Kasumi-1 (cell line): Measurements from ENCODE around the gene SLC48A1.
A peak's percentile ranks its signal among the peaks of the same experiment; 100 is the strongest.

Experiments
- DNase-seq, 2 experiments: peaks; one replicate each; lab custom pipeline; 2025; lab: John Stamatoyannopoulos, UW

SLC48A1 gene

GRCh38 chr12:47773062-47773857 lies at the start of gene SLC48A1:
SLC48A1 (plus strand) TSS chr12:47773238; CDS start chr12:47773305, 67 bp downstream.
- DNase-seq = no peak

GRCh38 chr12:47725091-47725772 lies 47.8 kb upstream of the SLC48A1 start, which contains the start of gene ENDOU:
ENDOU (minus strand) TSS chr12:47725490; CDS start chr12:47725413, 77 bp downstream.
- no peak for DNase-seq

GRCh38 chr12:47725893-47726292 lies 47.1 kb upstream of the SLC48A1 start:
- DNase-seq = no peak

- no peak for DNase-seq
Observed at GRCh38 chr12:47729233-47729632, 43.8 kb upstream of the SLC48A1 start.

GRCh38 chr12:47730341-47730744 lies 42.7 kb upstream of the SLC48A1 start:
- DNase-seq = no peak

- DNase-seq = no peak
Observed at GRCh38 chr12:47731723-47732122, 41.3 kb upstream of the SLC48A1 start.

GRCh38 chr12:47732504-47732903 lies 40.5 kb upstream of the SLC48A1 start:
- DNase-seq = no peak

- DNase-seq = no peak
Observed at GRCh38 chr12:47733142-47733541, 39.9 kb upstream of the SLC48A1 start.

GRCh38 chr12:47734725-47735480 lies 38.1 kb upstream of the SLC48A1 start:
- DNase-seq = no peak

GRCh38 chr12:47735649-47736048 lies 37.4 kb upstream of the SLC48A1 start:
- no peak for DNase-seq

GRCh38 chr12:47736216-47736615 lies 36.8 kb upstream of the SLC48A1 start:
- no peak for DNase-seq

GRCh38 chr12:47736877-47737676 lies 36.0 kb upstream of the SLC48A1 start:
- no peak for DNase-seq

GRCh38 chr12:47737936-47738594 lies 35.0 kb upstream of the SLC48A1 start:
- DNase-seq = no peak

GRCh38 chr12:47739297-47739696 lies 33.7 kb upstream of the SLC48A1 start:
- no peak for DNase-seq

GRCh38 chr12:47739979-47740378 lies 33.1 kb upstream of the SLC48A1 start:
- no peak for DNase-seq

GRCh38 chr12:47740606-47741339 lies 32.3 kb upstream of the SLC48A1 start:
- no peak for DNase-seq

GRCh38 chr12:47741340-47741703 lies 31.7 kb upstream of the SLC48A1 start:
- DNase-seq = peak; percentile 58 to 75

- DNase-seq = peak; percentile 6 to 27
Observed at GRCh38 chr12:47742253-47742825, 30.7 kb upstream of the SLC48A1 start.

- no peak for DNase-seq
Observed at GRCh38 chr12:47743311-47743860, 29.7 kb upstream of the SLC48A1 start.
